ENCODE data around the gene REP15. TPM values are rescaled to one million over a fixed set of nuclear protein-coding genes. Genes with fewer than 3 reads are reported as not detected.

REP15 gene
- total RNA-seq, 4 donors from 2014 or later: 0.44 to 3.6 (median 1.1) TPM; not detected in 1

DNA sequence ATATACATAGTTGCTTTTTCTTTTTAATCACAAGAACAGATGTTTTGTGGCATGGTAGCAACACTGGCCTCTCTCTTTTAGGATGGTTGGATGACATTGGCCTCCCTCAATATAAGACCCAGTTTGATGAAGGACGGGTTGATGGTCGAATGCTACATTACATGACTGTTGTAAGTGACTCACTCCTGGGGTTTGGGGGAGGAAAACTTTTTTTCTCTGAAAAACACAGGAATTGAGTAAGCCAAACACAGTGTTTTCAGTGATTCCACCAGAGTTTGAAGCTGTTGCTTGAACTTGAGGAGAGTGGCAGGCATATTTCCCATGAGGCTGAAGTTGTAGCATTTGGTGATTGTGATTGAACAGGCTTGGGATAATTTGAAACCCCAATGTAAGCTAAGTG is 13.7 kb upstream of the REP15 start:
- TF ChIP-seq, protein P1, sequence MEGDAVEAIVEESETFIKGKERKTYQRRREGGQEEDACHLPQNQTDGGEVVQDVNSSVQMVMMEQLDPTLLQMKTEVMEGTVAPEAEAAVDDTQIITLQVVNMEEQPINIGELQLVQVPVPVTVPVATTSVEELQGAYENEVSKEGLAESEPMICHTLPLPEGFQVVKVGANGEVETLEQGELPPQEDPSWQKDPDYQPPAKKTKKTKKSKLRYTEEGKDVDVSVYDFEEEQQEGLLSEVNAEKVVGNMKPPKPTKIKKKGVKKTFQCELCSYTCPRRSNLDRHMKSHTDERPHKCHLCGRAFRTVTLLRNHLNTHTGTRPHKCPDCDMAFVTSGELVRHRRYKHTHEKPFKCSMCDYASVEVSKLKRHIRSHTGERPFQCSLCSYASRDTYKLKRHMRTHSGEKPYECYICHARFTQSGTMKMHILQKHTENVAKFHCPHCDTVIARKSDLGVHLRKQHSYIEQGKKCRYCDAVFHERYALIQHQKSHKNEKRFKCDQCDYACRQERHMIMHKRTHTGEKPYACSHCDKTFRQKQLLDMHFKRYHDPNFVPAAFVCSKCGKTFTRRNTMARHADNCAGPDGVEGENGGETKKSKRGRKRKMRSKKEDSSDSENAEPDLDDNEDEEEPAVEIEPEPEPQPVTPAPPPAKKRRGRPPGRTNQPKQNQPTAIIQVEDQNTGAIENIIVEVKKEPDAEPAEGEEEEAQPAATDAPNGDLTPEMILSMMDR (IDR thresholded peaks at IDR 0.05; ENCODE audit: low read depth): no peak

DNA sequence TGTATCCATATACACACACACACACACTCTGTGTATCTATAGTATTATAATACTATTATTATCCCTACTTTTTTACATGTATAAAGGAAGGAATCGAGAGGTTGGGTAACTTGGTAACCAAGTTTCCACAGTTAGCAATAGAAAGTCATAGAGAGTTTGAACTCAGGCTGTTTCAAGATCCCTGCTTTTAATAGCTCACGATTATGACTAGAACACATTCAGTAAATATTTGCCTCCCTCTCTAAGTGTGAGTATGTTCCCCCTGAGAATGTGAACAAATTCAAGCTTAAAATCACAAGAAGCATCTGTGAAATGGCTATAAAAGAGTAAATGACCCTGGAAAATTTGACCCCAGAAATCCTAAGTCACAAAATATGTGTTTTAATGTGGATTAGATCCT is 11.0 kb upstream of the REP15 start:
- TF ChIP-seq, protein P1 (IDR thresholded peaks at IDR 0.05; ENCODE audit: low read depth): no peak

DNA sequence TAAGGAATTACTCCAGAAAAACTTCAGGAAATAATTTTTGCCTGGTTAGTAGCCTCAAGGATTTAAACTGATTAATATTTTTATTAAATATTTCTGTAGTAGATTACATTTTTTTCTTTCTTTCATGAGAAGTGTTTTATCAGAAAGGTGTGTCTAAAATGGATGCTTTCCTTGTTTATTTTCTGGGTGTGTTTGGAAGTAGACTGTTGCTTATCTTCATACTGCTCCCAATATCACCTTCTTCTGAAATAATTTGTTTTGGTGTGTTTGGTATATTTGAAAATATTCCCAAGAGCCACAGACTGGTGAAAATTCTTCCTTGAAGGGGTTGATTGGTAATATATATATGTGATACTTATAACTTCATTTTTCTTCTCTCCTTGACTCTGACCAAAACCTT is 10.1 kb upstream of the REP15 start:
- TF ChIP-seq, protein P1 (IDR thresholded peaks at IDR 0.05; ENCODE audit: low read depth): no peak

DNA sequence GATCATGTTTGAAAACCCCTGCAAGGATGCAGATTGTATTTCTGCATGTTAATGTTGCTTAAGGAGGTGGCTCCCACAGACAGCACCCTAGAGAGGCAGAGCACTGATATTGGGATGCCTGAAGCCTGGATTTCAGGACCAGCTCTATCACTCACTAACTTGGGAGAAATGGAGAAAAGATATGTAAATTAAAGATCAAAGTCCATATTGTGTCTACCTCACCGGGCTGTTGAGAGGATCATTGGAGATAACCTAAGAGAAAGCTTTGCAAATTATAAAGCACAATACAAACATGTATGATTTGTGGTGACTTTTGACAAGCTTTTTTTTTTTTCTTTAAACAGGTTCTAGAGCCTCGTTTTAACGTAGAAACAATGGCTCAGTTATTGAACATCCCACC is 7.6 kb upstream of the REP15 start:
- TF ChIP-seq, protein P1 (IDR thresholded peaks at IDR 0.05; ENCODE audit: low read depth): no peak

DNA sequence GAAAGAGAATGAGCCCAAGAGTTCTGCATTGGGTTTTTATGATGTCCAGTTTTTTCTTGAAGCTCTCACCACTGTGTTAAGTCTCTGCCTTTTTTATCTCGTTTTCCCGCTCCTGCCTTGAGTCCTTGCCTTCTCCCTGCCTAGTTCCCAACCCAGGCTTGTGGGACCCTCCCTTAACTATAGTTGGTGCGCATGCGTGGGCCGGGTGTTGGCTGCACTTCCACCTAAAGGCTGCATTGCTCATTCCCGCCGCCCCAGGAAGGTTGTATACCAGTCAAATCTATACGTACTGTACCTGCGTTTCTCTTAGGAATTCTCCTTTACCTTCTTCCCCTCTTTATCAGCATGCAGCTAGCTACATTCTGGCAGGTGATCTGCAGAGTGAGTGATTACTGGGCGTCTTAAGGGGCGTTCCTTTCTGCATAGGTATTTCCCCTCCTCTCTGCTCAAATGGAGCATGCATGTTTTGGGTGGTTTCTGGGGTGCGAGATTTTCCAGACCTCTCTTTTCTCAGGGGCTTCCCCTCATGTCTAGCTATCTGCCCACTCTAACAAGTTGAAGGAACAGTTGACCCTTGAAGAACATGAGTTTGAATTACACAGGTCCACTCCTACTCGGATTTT is 6.6 kb upstream of the REP15 start:
- TF ChIP-seq, protein P1 (IDR thresholded peaks at IDR 0.05; ENCODE audit: low read depth): no peak

DNA sequence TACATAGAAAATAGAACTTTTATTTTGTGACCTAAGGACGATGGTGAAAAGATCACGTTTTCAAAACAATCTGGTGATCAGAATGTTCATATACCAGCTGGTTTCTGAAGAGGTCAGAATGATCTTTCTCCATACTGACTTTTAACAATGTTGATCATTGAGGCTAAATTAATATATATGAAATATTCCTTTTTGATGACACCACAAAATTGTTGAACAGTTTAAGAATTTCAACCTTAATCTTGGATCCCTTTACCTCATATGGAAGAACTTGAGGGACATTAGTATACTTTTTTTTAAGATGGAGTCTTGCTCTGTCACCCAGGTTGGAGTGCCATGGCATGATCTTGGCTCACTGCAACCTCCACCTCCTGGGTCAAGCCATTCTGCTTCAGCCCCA is 2.8 kb upstream of the REP15 start:
- TF ChIP-seq, protein P1 (IDR thresholded peaks at IDR 0.05; ENCODE audit: low read depth): no peak

DNA sequence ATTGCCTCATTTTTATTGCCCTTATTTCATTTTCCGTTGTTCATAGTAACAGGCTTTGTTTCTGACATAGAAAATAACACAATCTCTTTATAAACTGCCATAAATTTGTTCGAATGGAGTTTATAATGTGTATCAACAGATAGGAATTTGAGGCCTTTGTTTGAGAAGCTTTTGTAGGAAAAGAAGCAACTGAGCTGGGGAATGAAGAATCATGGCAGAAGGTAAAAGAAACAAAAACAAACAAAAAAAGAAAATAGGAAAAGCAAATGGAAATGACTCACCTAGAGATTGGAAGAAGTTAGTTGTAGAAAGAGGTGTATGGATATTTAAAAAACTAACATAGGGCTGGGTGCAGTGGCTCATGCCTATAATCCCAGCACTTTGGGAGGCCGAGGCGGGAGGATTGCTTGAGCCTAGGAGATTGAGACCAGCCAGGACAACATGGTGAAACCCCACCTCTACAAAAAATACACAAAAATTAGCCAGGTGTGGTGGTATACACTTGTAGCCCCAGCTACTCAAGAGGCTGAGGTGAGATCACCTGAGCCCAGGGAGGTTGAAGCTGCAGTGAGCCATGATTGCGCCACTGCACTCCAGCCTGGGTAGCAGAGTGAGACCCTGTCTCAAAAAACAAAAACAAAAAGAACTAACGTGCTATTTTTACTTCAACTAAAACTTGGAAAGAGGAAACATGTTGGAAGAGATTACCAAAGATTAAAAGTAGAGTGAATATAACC is 523 bp upstream of the REP15 start:
- TF ChIP-seq, protein P1 (IDR thresholded peaks at IDR 0.05; ENCODE audit: low read depth): no peak
